Kidney (tissue), 14 donors: ENCODE measurements around the gene IL1RAPL1. TPM values are rescaled to one million over a fixed set of nuclear protein-coding genes. Genes with fewer than 3 reads are reported as not detected.

Experiments
- DNase-seq, 5 donors: peaks; one replicate each; pipeline ENCODE4 v3.0.0-alpha.2; 2013 to 2020
- FAIRE-seq: peaks from 2 replicates; lab custom pipeline; 2012; peaks lifted over from hg19 to GRCh38; lab: Jason Lieb, UNC
- H3K27ac ChIP-seq, 2 donors: one replicate each; pipeline ENCODE4 v1.7.0; 2013; ENCODE audit warnings: low read depth in 2 of 2, low read length in 2 of 2, inconsistent platforms in 1 of 2
- H3K27me3 ChIP-seq: one replicate; pipeline ENCODE4 v1.7.1; 2013; ENCODE audit warnings: low read length, inconsistent platforms; ENCODE audit not compliant: control insufficient read depth, insufficient read depth
- H3K36me3 ChIP-seq, 3 donors: one replicate each; pipeline versions ENCODE4 v1.7.0 to v1.7.1; 2013; ENCODE audit warnings: low read length in 3 of 3, control low read depth in 1 of 3, inconsistent platforms in 1 of 3; ENCODE audit not compliant: insufficient read depth in 3 of 3, control insufficient read depth in 2 of 3
- H3K4me1 ChIP-seq, 3 donors: one replicate each; pipeline versions ENCODE4 v1.7.0 to v1.7.1; 2013; ENCODE audit warnings: low read length in 3 of 3, inconsistent platforms in 1 of 3, low read depth in 1 of 3; ENCODE audit not compliant: control insufficient read depth in 2 of 3, insufficient read depth in 2 of 3
- H3K4me3 ChIP-seq, 3 donors: one replicate each; pipeline versions ENCODE4 v1.7.0 to v1.8.1; 2013; ENCODE audit warnings: low read length in 3 of 3, control low read depth in 1 of 3, inconsistent platforms in 1 of 3
- H3K9ac ChIP-seq, 3 donors: one replicate each; pipeline versions ENCODE4 v1.7.0 to v1.7.1; 2013; ENCODE audit warnings: low read length in 3 of 3, control low read depth in 1 of 3, inconsistent platforms in 1 of 3
- H3K9me3 ChIP-seq, 3 donors: one replicate each; pipeline versions ENCODE4 v1.7.0 to v1.7.1; 2013; ENCODE audit warnings: low read length in 3 of 3, control low read depth in 1 of 3, inconsistent platforms in 1 of 3; ENCODE audit not compliant: control insufficient read depth in 2 of 3, insufficient read depth in 1 of 3
- intact Hi-C: fragments of 100-400 bp; cut with DNase I; formaldehyde crosslinking; loops from one replicate; pipeline ENCODE4 v1.11.1; 2022
- polyA plus RNA-seq: library from polyadenylated mRNA; stranded (reverse); fragments of 350-450 nt; fragmentation: Illumina TruSeq; extraction: RNeasy Lipid Tissue Mini Kit (QIAGEN cat#74804); gene quantifications from one replicate; pipeline ENCODE4 v1.2.3, GENCODE V29; 2014; ENCODE audit warnings: low read depth, low replicate concordance; ENCODE audit not compliant: insufficient read depth
- total RNA-seq: library from RNA; stranded (reverse); fragmentation: NEBNext Ultra II Directional; extraction: Animal tissue kit (Norgen Biotek cat#: 25700); gene quantifications from one replicate; pipeline ENCODE4 v1.2.1, GENCODE V29; 2021
- TF ChIP-seq, protein P1 (sequence below): IDR thresholded peaks from 3 replicates; pipeline ENCODE4 v1.5.1; 2012; ENCODE audit warnings: mild to moderate bottlenecking, moderate library complexity, borderline replicate concordance; ENCODE audit not compliant: insufficient read depth; ENCODE audit errors: extremely low read depth
- donor health status: control.
- donor health status: control.
- donor health status: control.
- donor health status: control.
- donor health status: control.
- donor health status: DM: yes; HTN: yes; CAD: no.
- donor health status: Normal renal cell carcinoma (clear cell type).

Gene IL1RAPL1
- total and polyA plus RNA-seq, 2 donors from 2014 or later, result 0.19 TPM; not detected in 1

DNA sequence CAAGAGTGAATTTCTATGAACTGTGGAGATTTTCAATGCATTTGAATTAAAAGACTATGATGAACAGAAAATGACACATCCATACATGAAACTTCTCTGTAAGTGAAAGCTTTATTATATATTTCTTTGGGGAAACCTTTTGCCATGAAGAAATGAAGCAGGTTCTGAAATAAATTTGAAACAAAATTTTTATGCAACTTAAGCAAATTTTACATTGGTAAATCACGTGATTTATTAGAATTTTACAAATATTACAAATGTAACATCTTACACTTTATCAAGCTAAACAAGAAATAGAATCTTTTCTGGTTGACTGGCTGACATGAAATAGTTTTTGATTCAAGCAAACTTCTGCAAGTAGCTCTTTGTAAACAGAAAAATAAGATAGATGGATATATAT is 131.2 kb downstream of the IL1RAPL1 start:
- intact Hi-C loops, result no loop called here
- H3K27ac ChIP-seq, result no peak overlapping the region
- DNase-seq (no peak), FAIRE-seq (no peak)
- no peaks in the 10 kb centered on the region for H3K27me3 ChIP-seq
- no peak overlapping the region for H3K9ac ChIP-seq
- TF ChIP-seq, protein P1, sequence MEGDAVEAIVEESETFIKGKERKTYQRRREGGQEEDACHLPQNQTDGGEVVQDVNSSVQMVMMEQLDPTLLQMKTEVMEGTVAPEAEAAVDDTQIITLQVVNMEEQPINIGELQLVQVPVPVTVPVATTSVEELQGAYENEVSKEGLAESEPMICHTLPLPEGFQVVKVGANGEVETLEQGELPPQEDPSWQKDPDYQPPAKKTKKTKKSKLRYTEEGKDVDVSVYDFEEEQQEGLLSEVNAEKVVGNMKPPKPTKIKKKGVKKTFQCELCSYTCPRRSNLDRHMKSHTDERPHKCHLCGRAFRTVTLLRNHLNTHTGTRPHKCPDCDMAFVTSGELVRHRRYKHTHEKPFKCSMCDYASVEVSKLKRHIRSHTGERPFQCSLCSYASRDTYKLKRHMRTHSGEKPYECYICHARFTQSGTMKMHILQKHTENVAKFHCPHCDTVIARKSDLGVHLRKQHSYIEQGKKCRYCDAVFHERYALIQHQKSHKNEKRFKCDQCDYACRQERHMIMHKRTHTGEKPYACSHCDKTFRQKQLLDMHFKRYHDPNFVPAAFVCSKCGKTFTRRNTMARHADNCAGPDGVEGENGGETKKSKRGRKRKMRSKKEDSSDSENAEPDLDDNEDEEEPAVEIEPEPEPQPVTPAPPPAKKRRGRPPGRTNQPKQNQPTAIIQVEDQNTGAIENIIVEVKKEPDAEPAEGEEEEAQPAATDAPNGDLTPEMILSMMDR, result no peak
- H3K9me3 ChIP-seq, result no peaks in the 10 kb centered on the region
- no peaks in the 10 kb centered on the region for H3K4me1 ChIP-seq
- H3K36me3 ChIP-seq, result no peaks in the 10 kb centered on the region
- no peak overlapping the region for H3K4me3 ChIP-seq

DNA sequence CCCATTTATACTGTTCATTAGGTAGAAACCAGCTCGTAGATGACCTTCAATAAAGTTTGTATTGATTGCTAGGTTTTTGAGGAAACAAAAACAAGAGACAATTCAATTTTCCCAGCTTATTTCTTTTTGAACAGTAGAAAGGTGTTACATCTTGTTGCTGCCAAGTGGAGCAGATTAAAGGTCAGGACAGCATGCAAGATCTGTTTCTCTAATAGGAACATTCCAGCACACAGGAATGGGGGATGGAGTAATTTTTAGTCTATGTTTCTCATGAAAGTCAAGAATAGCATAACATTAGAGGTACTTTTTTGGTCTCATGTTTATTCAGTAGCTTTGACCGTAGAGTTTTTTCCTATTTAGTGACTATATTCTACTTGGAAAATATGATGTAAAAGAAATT is 132.4 kb downstream of the IL1RAPL1 start:
- Histone ChIP-seq H3K4me1 (no peaks in the 10 kb centered on the region), H3K27ac (no peak overlapping the region), H3K4me3 (no peak overlapping the region), H3K36me3 (no peaks in the 10 kb centered on the region), H3K27me3 (no peaks in the 10 kb centered on the region), H3K9me3 (no peaks in the 10 kb centered on the region), H3K9ac (no peak overlapping the region)
- DNase-seq (peak in 1 of 5 donors; percentile 0), FAIRE-seq (no peak)
- intact Hi-C loops, result no loop called here
- TF ChIP-seq, protein P1, result no peak

DNA sequence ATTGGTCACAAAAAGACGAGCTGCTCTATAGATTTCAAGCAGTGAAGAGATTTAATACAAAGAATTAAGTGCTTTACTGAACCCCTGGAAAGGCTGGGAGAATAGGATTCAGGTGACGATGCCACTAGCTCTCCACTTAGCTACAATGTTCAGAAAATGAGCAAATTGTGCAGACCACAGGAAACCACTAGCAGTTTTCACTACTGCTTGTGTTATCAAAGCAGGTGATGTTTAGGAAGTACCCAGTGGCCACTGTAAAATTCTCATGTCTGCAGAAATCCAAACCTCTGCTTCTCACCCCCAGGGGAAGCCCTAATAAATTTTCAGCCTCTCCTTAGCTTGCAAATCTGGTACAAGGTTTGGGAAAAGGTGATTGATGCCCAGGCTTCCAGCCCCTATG is 165.1 kb downstream of the IL1RAPL1 start:
- DNase-seq (no peak), FAIRE-seq (no peak)
- no peaks in the 10 kb centered on the region for H3K36me3 ChIP-seq

DNA sequence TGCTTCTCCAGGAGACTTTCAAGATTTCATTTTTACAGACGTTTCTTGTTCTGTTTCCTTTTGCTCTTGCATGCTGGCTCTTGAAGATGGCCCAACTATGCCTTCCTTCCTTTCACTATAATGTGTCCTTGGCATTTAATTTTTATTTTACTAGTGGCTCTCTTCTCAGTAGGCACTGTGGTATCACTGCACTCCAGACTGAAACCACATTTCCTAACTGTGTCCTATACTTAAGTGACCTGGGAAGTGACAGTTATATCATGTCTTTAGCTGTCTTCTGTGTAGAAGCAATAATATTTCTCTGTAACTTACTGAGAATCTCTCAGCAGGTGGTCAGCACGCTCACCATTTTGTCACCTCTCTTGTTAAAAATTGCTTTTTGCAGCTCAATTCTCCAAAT is 168.9 kb downstream of the IL1RAPL1 start:
- no peak overlapping the region for H3K27ac ChIP-seq
- FAIRE-seq, result no peak
- intact Hi-C loops, result no loop called here
- DNase-seq, result no peak
- H3K9me3 ChIP-seq, result no peaks in the 10 kb centered on the region
- H3K27me3 ChIP-seq, result no peaks in the 10 kb centered on the region
- H3K36me3 ChIP-seq, result no peaks in the 10 kb centered on the region
- H3K4me1 ChIP-seq, result no peaks in the 10 kb centered on the region
- no peak overlapping the region for H3K4me3 ChIP-seq
- H3K9ac ChIP-seq, result no peak overlapping the region
- TF ChIP-seq, protein P1, result no peak

More for the DNA sequence above, 165.1 kb downstream of the IL1RAPL1 start:
- intact Hi-C loops, result no loop called here
- no peak overlapping the region for H3K9ac ChIP-seq
- H3K9me3 ChIP-seq, result no peaks in the 10 kb centered on the region
- H3K4me1 ChIP-seq, result no peaks in the 10 kb centered on the region
- no peak overlapping the region for H3K27ac ChIP-seq
- no peaks in the 10 kb centered on the region for H3K27me3 ChIP-seq
- TF ChIP-seq, protein P1, result no peak
- H3K4me3 ChIP-seq, result no peak overlapping the region
